Astrocyte (in vitro differentiated cells and primary cell): Measurements from ENCODE around the gene CAPN11.
"Not testable (repeated sequence)": the region's sequence is repeated elsewhere in the genome, so short reads cannot be mapped to it uniquely, and the experiment has no call there.

ENCODE experiments used
- EZH2 ChIP-seq: IDR thresholded peaks from 2 replicates; pipeline ENCODE4 v1.6.1; 2012; ENCODE audit warnings: mild to moderate bottlenecking, low read length, inconsistent platforms; ENCODE audit not compliant: insufficient read depth
- TF ChIP-seq, protein P1 (sequence below): IDR thresholded peaks from 2 replicates; pipeline ENCODE4 v1.5.1; 2011; ENCODE audit warnings: low read depth, mild to moderate bottlenecking, inconsistent platforms, low read length, moderate library complexity; ENCODE audit not compliant: insufficient read depth

DNA sequence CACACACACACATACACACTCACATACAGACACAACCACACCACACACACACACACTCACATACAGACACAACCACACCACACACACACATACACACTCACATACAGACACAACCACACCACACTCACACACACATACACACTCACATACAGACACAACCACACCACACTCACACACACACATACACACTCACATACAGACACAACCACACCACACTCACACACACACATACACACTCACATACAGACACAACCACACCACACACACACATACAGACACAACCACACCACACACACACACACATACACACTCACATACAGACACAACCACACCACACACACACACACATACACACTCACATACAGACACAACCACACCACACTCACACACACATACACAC, 23.2 kb downstream of the CAPN11 start:
- TF ChIP-seq, protein P1, sequence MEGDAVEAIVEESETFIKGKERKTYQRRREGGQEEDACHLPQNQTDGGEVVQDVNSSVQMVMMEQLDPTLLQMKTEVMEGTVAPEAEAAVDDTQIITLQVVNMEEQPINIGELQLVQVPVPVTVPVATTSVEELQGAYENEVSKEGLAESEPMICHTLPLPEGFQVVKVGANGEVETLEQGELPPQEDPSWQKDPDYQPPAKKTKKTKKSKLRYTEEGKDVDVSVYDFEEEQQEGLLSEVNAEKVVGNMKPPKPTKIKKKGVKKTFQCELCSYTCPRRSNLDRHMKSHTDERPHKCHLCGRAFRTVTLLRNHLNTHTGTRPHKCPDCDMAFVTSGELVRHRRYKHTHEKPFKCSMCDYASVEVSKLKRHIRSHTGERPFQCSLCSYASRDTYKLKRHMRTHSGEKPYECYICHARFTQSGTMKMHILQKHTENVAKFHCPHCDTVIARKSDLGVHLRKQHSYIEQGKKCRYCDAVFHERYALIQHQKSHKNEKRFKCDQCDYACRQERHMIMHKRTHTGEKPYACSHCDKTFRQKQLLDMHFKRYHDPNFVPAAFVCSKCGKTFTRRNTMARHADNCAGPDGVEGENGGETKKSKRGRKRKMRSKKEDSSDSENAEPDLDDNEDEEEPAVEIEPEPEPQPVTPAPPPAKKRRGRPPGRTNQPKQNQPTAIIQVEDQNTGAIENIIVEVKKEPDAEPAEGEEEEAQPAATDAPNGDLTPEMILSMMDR, result not testable (repeated sequence)
- TF ChIP-seq EZH2, result not testable (repeated sequence)
